Measurements from ENCODE around the gene MACROD2. TPM values are rescaled to one million over a fixed set of nuclear protein-coding genes. Genes with fewer than 3 reads are reported as not detected.

Gene MACROD2
- polyA plus RNA-seq, 1 donor (not counting 4 experiments of a cell fraction or from before 2014, with no cell fraction given), result 0.71 TPM

- H3K9me1 ChIP-seq (ENCODE audit: control insufficient read depth, extremely low read depth, insufficient read depth, low read length), result no peaks in the 10 kb centered on the region
- FAIRE-seq, result no peak
- dilution Hi-C loops (cut with MboI; ENCODE audit: extremely low pct_ligation_motif_present, low sequenced_read_pairs), result no loop called here
Measured at GRCh38 chr20:14612391-14612790, 617.1 kb downstream of the MACROD2 start.

GRCh38 chr20:14616003-14616402, 620.7 kb downstream of the MACROD2 start:
- no peak overlapping the region for H3K4me3 ChIP-seq (ENCODE audit: control insufficient read depth in 2 of 3, extremely low read depth in 1 of 3, insufficient read depth in 2 of 3, low read depth in 1 of 3, low read length in 3 of 3)
- peak; percentile 50 for DNase-seq (ENCODE audit: low read depth, low spot score)
- no peak overlapping the region for H3K27ac ChIP-seq (ENCODE audit: control insufficient read depth, insufficient read depth, low read length)
- H3K79me2 ChIP-seq (ENCODE audit: control insufficient read depth, insufficient read depth, low read length), result no peaks in the 10 kb centered on the region
- no peaks in the 10 kb centered on the region for H3K36me3 ChIP-seq (ENCODE audit: control insufficient read depth in 2 of 2, extremely low read depth in 1 of 2, insufficient read depth in 2 of 2, low read length in 2 of 2)
- H3K4me2 ChIP-seq (ENCODE audit: control insufficient read depth, extremely low read depth, insufficient read depth, low read depth, low read length), result no peak overlapping the region
- no peaks in the 10 kb centered on the region for H3K27me3 ChIP-seq (ENCODE audit: control insufficient read depth, extremely low read depth, insufficient read depth, low read length)
- no peak overlapping the region for H2AFZ ChIP-seq (ENCODE audit: control insufficient read depth, low read length)
- peaks cover 3% of the 10 kb centered on the region for H3K4me1 ChIP-seq (ENCODE audit: control insufficient read depth, extremely low read depth, insufficient read depth, low read length)
- no peaks in the 10 kb centered on the region for H4K20me1 ChIP-seq (ENCODE audit: control insufficient read depth, extremely low read depth, insufficient read depth, low read length)
- H3K9me3 ChIP-seq (ENCODE audit: control insufficient read depth, low read depth, low read length), result no peaks in the 10 kb centered on the region
- TF ChIP-seq CTCF (optimal IDR thresholded peaks at IDR 0.05 in 1 of 3, IDR thresholded peaks at IDR 0.05 in 1 of 3, conservative IDR thresholded peaks at IDR 0.05 in 1 of 3; ENCODE audit: extremely low read depth in 1 of 3, insufficient read depth in 2 of 3, low read length in 3 of 3) (no peak), EZH2 (IDR thresholded peaks at IDR 0.05; ENCODE audit: low read length) (no peak)
- no peak overlapping the region for H3K9ac ChIP-seq (ENCODE audit: control insufficient read depth, extremely low read depth, insufficient read depth, low read length)
- no peaks in the 10 kb centered on the region for H3K9me1 ChIP-seq (ENCODE audit: control insufficient read depth, extremely low read depth, insufficient read depth, low read length)
- FAIRE-seq, result peak; percentile 61
- dilution Hi-C loops (cut with MboI; ENCODE audit: extremely low pct_ligation_motif_present, low sequenced_read_pairs), result no loop called here

More at GRCh38 chr20:14612391-14612790, 617.1 kb downstream of the MACROD2 start:
- no peak for TF ChIP-seq EZH2 (IDR thresholded peaks at IDR 0.05; ENCODE audit: low read length)
- TF ChIP-seq CTCF (optimal IDR thresholded peaks at IDR 0.05 in 1 of 3, IDR thresholded peaks at IDR 0.05 in 1 of 3, conservative IDR thresholded peaks at IDR 0.05 in 1 of 3; ENCODE audit: extremely low read depth in 1 of 3, insufficient read depth in 2 of 3, low read length in 3 of 3), result no peak
- Histone ChIP-seq H3K79me2 (ENCODE audit: control insufficient read depth, insufficient read depth, low read length) (no peaks in the 10 kb centered on the region), H3K27ac (ENCODE audit: control insufficient read depth, insufficient read depth, low read length) (no peak overlapping the region), H3K9ac (ENCODE audit: control insufficient read depth, extremely low read depth, insufficient read depth, low read length) (no peak overlapping the region), H4K20me1 (ENCODE audit: control insufficient read depth, extremely low read depth, insufficient read depth, low read length) (no peaks in the 10 kb centered on the region), H3K27me3 (ENCODE audit: control insufficient read depth, extremely low read depth, insufficient read depth, low read length) (no peaks in the 10 kb centered on the region), H3K36me3 (ENCODE audit: control insufficient read depth in 2 of 2, extremely low read depth in 1 of 2, insufficient read depth in 2 of 2, low read length in 2 of 2) (no peaks in the 10 kb centered on the region), H3K9me3 (ENCODE audit: control insufficient read depth, low read depth, low read length) (no peaks in the 10 kb centered on the region), H2AFZ (ENCODE audit: control insufficient read depth, low read length) (no peak overlapping the region), H3K4me1 (ENCODE audit: control insufficient read depth, extremely low read depth, insufficient read depth, low read length) (peaks cover 3% of the 10 kb centered on the region), H3K4me3 (ENCODE audit: control insufficient read depth in 2 of 3, extremely low read depth in 1 of 3, insufficient read depth in 2 of 3, low read depth in 1 of 3, low read length in 3 of 3) (no peak overlapping the region), H3K4me2 (ENCODE audit: control insufficient read depth, extremely low read depth, insufficient read depth, low read depth, low read length) (no peak overlapping the region)
- DNase-seq (ENCODE audit: low read depth, low spot score), result no peak
